HepG2 (cell line): Measurements from ENCODE around the gene CCDC195. TPM values are rescaled to one million over a fixed set of nuclear protein-coding genes. Genes with fewer than 3 reads are reported as not detected.

ENCODE experiments used
- NFYB ChIP-seq: sonication (generic); formaldehyde crosslinking; IDR thresholded peaks from 2 replicates; pipeline ENCODE4 v1.4.0; 2020; ENCODE audit warnings: missing genetic modification reagents
- ZNF451 ChIP-seq: sonication (generic); formaldehyde crosslinking; IDR thresholded peaks from 2 replicates; pipeline ENCODE4 v1.5.0; 2020; ENCODE audit warnings: mild to moderate bottlenecking, missing genetic modification reagents
- polyA plus RNA-seq, 8 experiments: library from polyadenylated mRNA; depleted of rRNA in 3 of 8; stranded (reverse) in 7 of 8; unstranded in 1 of 8; fragments of >200 nt; fragmentation: Illumina TruSeq in 4 of 8; extraction: Trizol in 4 of 8; gene quantifications; 2 replicates each; pipeline versions ENCODE4 v1.2.1 to v1.2.3, GENCODE V29; 2011 to 2016; ENCODE audit warnings: low read depth in 4 of 8, missing spikeins in 1 of 8, mixed read lengths in 1 of 8; ENCODE audit not compliant: insufficient read depth in 1 of 8
- total RNA-seq, 5 experiments: library from RNA; depleted of rRNA; stranded (reverse); fragments of >200 nt; fragmentation: Illumina TruSeq; extraction: Trizol; gene quantifications; 2 replicates each; pipeline ENCODE4 v1.2.3, GENCODE V29; 2016; ENCODE audit warnings: low read depth in 1 of 5
- TF ChIP-seq, protein P1 (sequence below): sonication (generic); formaldehyde crosslinking; conservative IDR thresholded peaks from 2 replicates; pipeline ENCODE4 v1.4.0; 2020; ENCODE audit warnings: mild to moderate bottlenecking, missing genetic modification reagents, moderate library complexity
- TF ChIP-seq, protein P2 (sequence below): sonication (generic); formaldehyde crosslinking; IDR thresholded peaks from 2 replicates; pipeline ENCODE4 v1.4.0; 2020; ENCODE audit warnings: mild to moderate bottlenecking, missing genetic modification reagents

The CCDC195 gene
- total and polyA plus RNA-seq, 2 of the 13 experiments (the other 11 are each of a cell fraction or from before 2014, with no cell fraction given) = not detected

DNA sequence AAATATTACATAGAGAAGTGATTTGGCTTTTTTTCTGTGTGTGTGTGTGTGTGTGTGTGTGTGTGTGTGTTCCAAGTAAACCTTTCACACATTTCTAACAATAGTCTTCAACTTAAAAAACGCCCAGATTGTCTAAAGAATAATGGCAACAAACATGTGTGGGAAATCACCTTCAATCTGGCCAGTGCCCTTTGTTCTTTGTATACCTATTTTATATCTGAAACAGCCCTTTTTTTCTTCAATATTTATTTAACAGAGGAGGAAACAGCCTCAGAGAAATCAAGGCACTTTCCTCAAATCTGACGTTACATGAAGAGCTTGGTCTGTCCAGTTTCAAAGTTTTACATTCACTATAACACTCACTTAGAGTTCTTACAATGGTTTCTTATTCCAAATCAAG, 25.3 kb downstream of the CCDC195 start (continued):
- TF ChIP-seq, protein P1, sequence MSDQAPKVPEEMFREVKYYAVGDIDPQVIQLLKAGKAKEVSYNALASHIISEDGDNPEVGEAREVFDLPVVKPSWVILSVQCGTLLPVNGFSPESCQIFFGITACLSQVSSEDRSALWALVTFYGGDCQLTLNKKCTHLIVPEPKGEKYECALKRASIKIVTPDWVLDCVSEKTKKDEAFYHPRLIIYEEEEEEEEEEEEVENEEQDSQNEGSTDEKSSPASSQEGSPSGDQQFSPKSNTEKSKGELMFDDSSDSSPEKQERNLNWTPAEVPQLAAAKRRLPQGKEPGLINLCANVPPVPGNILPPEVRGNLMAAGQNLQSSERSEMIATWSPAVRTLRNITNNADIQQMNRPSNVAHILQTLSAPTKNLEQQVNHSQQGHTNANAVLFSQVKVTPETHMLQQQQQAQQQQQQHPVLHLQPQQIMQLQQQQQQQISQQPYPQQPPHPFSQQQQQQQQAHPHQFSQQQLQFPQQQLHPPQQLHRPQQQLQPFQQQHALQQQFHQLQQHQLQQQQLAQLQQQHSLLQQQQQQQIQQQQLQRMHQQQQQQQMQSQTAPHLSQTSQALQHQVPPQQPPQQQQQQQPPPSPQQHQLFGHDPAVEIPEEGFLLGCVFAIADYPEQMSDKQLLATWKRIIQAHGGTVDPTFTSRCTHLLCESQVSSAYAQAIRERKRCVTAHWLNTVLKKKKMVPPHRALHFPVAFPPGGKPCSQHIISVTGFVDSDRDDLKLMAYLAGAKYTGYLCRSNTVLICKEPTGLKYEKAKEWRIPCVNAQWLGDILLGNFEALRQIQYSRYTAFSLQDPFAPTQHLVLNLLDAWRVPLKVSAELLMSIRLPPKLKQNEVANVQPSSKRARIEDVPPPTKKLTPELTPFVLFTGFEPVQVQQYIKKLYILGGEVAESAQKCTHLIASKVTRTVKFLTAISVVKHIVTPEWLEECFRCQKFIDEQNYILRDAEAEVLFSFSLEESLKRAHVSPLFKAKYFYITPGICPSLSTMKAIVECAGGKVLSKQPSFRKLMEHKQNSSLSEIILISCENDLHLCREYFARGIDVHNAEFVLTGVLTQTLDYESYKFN (CRISPR knock-in tag) = no peak
- TF ChIP-seq NFYB (CRISPR knock-in tag) = no peak
- no peak for TF ChIP-seq ZNF451 (CRISPR knock-in tag)
- TF ChIP-seq, protein P2, sequence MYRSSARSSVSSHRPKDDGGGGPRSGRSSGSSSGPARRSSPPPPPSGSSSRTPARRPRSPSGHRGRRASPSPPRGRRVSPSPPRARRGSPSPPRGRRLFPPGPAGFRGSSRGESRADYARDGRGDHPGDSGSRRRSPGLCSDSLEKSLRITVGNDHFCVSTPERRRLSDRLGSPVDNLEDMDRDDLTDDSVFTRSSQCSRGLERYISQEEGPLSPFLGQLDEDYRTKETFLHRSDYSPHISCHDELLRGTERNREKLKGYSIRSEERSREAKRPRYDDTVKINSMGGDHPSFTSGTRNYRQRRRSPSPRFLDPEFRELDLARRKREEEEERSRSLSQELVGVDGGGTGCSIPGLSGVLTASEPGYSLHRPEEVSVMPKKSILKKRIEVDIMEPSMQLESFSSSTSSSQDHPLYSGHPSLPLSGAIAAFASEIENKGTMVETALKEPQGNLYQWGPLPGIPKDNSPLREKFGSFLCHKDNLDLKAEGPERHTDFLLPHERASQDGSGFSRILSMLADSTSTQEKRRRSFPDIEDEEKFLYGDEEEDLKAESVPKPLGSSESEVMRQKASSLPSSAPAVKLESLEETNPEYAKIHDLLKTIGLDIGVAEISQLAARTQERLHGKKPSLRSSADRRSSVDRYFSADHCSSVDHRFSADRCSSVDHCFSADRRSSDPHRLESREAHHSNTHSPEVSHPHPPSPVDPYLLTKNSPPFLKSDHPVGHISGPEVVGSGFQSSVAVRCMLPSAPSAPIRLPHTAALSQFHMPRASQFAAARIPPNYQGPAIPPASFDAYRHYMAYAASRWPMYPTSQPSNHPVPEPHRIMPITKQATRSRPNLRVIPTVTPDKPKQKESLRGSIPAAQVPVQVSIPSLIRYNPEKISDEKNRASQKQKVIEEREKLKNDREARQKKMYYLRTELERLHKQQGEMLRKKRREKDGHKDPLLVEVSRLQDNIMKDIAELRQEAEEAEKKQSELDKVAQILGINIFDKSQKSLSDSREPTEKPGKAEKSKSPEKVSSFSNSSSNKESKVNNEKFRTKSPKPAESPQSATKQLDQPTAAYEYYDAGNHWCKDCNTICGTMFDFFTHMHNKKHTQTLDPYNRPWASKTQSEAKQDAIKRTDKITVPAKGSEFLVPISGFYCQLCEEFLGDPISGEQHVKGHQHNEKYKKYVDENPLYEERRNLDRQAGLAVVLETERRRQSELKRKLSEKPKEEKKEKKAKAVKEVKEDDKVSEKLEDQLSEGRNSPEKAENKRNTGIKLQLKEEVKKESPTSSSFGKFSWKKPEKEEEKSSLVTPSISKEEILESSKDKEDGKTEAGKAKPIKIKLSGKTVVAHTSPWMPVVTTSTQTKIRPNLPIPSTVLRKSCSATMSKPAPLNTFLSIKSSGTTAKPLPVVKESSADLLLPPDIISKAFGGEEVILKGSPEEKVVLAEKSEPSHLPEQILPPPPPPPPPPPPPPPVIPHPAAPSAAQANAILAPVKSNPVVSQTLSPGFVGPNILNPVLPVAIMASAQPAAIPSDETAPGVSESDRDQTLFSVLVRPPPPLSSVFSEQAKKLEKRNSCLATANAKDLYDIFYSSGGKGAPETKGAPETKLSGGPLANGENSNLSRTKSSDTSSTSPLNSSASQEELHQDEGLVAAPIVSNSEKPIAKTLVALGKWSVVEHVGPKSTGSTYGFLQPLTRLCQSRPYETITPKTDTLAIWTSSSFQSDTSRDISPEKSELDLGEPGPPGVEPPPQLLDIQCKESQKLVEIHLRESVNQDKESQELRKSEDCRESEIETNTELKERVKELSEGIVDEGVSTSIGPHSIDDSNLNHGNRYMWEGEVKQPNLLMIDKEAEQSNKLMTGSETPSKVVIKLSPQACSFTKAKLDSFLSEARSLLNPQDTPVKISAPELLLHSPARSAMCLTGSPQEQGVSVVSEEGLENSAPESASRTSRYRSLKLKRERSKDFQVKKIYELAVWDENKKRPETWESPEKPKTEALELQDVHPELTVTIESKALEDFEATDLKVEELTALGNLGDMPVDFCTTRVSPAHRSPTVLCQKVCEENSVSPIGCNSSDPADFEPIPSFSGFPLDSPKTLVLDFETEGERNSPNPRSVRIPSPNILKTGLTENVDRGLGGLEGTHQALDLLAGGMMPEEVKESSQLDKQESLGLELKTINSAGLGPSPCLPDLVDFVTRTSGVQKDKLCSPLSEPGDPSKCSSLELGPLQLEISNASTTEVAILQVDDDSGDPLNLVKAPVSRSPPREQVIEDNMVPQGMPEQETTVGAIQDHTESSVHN = no peak
